H1 (cell line): ENCODE measurements around the gene PTH1R. TPM values are rescaled to one million over a fixed set of nuclear protein-coding genes. Genes with fewer than 3 reads are reported as not detected.
A peak's percentile ranks its signal among the peaks of the same experiment; 100 is the strongest.

Experiments
- CTCF ChIA-PET: fragments of 300-600 bp; sonication (Branson Sonifier 250); formaldehyde crosslinking; loops from one replicate; lab custom pipeline; 2021; ENCODE audit not compliant: partially characterized antibody; lab: Charles Lee
- POLR2A ChIA-PET: fragments of 300-600 bp; sonication (Branson Sonifier 250); formaldehyde crosslinking; loops from one replicate; lab custom pipeline; 2021; ENCODE audit warnings: inconsistent platforms; ENCODE audit not compliant: partially characterized antibody; lab: Charles Lee
- DNase-seq, 2 experiments: peaks; one replicate each; pipeline versions ENCODE4 v3.0.0 to v3.0.0-alpha.2; 2010 to 2022; ENCODE audit warnings: low spot score in 2 of 2, low read depth in 1 of 2, mixed read lengths in 1 of 2
- FAIRE-seq: peaks from 2 replicates; lab custom pipeline; 2011; peaks lifted over from hg19 to GRCh38; lab: Jason Lieb, UNC
- H2AFZ ChIP-seq: 2 replicates; pipeline ENCODE4 v1.8.1; 2012; ENCODE audit warnings: low read length, inconsistent platforms
- H2AK5ac ChIP-seq: 2 replicates; pipeline ENCODE4 v1.6.1; 2013; ENCODE audit warnings: low read depth, low read length
- H2BK120ac ChIP-seq: replicated peaks from 2 replicates; pipeline ENCODE3; 2013; ENCODE audit warnings: low read depth, low read length, inconsistent platforms
- H2BK12ac ChIP-seq: 2 replicates; pipeline ENCODE4 v1.6.1; 2013; ENCODE audit warnings: low read depth, low read length
- H2BK15ac ChIP-seq: 2 replicates; pipeline ENCODE4 v1.6.1; 2013; ENCODE audit warnings: low read length
- H2BK20ac ChIP-seq: 2 replicates; pipeline ENCODE4 v1.6.1; 2013; ENCODE audit warnings: low read length
- H2BK5ac ChIP-seq: 2 replicates; pipeline ENCODE4 v1.6.1; 2013; ENCODE audit warnings: low read depth, low read length
- H3K14ac ChIP-seq: 2 replicates; pipeline ENCODE4 v1.6.1; 2013; ENCODE audit warnings: inconsistent platforms; ENCODE audit not compliant: insufficient read length
- H3K18ac ChIP-seq: 2 replicates; pipeline ENCODE4 v1.6.1; 2013; ENCODE audit warnings: low read length; ENCODE audit errors: extremely low read depth
- H3K23ac ChIP-seq: 2 replicates; pipeline ENCODE4 v1.6.1; 2013; ENCODE audit warnings: inconsistent platforms; ENCODE audit not compliant: insufficient read length
- H3K23me2 ChIP-seq: 2 replicates; pipeline ENCODE4 v1.6.1; 2013; ENCODE audit warnings: low read depth, low read length
- H3K27ac ChIP-seq: 2 replicates; pipeline ENCODE4 v1.6.1; 2011; ENCODE audit warnings: low read depth, low read length, inconsistent platforms
- H3K27me3 ChIP-seq, 4 experiments: replicated peaks in 1 of 4; 1 replicate in 1 of 4; 2 replicates in 3 of 4; pipeline versions ENCODE4 v1.6.1 to v1.8.1; 2011 to 2013; ENCODE audit warnings: low read length in 3 of 4, mild to moderate bottlenecking in 3 of 4, inconsistent platforms in 2 of 4, mixed read lengths in 2 of 4, moderate library complexity in 1 of 4; ENCODE audit not compliant: control insufficient read depth in 3 of 4, insufficient read depth in 3 of 4; ENCODE audit errors: extremely low read depth in 1 of 4
- H3K36me3 ChIP-seq, 4 experiments: 2 replicates each; pipeline versions ENCODE4 v1.6.1 to v1.8.1; 2011 to 2013; ENCODE audit warnings: mild to moderate bottlenecking in 4 of 4, low read length in 3 of 4, moderate library complexity in 2 of 4, control low read depth in 1 of 4, inconsistent platforms in 1 of 4; ENCODE audit not compliant: insufficient read depth in 4 of 4, control insufficient read depth in 2 of 4
- H3K4ac ChIP-seq: replicated peaks from 2 replicates; pipeline ENCODE3; 2013; ENCODE audit warnings: low read length, low read depth, mixed read lengths, inconsistent platforms; ENCODE audit not compliant: insufficient read length
- H3K4me1 ChIP-seq, 4 experiments: replicated peaks in 1 of 4; 1 replicate in 1 of 4; 2 replicates in 3 of 4; pipeline versions ENCODE4 v1.6.1 to v1.8.1; 2011 to 2013; ENCODE audit warnings: low read length in 3 of 4, inconsistent platforms in 2 of 4, mixed read lengths in 1 of 4; ENCODE audit not compliant: insufficient read depth in 4 of 4, control insufficient read depth in 3 of 4
- H3K4me2 ChIP-seq, 2 experiments: 2 replicates each; pipeline versions ENCODE4 v1.6.1 to v1.8.1; 2011 to 2013; ENCODE audit warnings: low read depth in 2 of 2, low read length in 2 of 2, control low read depth in 1 of 2, inconsistent platforms in 1 of 2, mild to moderate bottlenecking in 1 of 2; ENCODE audit not compliant: insufficient read depth in 1 of 2
- H3K4me3 ChIP-seq, 4 experiments: fragments of 200-600, 300-600 bp in 1 of 4; sonication (generic), shearing (Covaris generic), sonication (Bioruptor Twin) in 1 of 4; 2 replicates each; pipeline versions ENCODE4 v1.5.1 to v1.8.1; 2011 to 2016; ENCODE audit warnings: low read length in 4 of 4, low read depth in 3 of 4, control low read depth in 2 of 4, inconsistent platforms in 2 of 4, mild to moderate bottlenecking in 2 of 4, mixed read lengths in 1 of 4, moderate library complexity in 1 of 4; ENCODE audit not compliant: insufficient read depth in 2 of 4; ENCODE audit errors: extremely low read depth in 1 of 4
- H3K56ac ChIP-seq: replicated peaks from 2 replicates; pipeline ENCODE3; 2013; ENCODE audit warnings: low read depth, mild to moderate bottlenecking, mixed read lengths, low read length, inconsistent platforms; ENCODE audit not compliant: insufficient read length
- H3K79me1 ChIP-seq: 2 replicates; pipeline ENCODE4 v1.6.1; 2013; ENCODE audit warnings: low read depth, low read length, control low read depth
- H3K79me2 ChIP-seq, 2 experiments: 2 replicates each; pipeline versions ENCODE4 v1.6.1 to v1.8.1; 2012 to 2013; ENCODE audit warnings: low read length in 2 of 2, mild to moderate bottlenecking in 2 of 2, inconsistent platforms in 1 of 2; ENCODE audit not compliant: insufficient read depth in 2 of 2, control insufficient read depth in 1 of 2
- H3K9ac ChIP-seq, 4 experiments: replicated peaks in 1 of 4; 1 replicate in 1 of 4; 2 replicates in 3 of 4; pipeline versions ENCODE4 v1.6.1 to v1.8.1; 2011 to 2013; ENCODE audit warnings: low read depth in 3 of 4, low read length in 3 of 4, control low read depth in 2 of 4, mild to moderate bottlenecking in 2 of 4, moderate library complexity in 2 of 4, inconsistent platforms in 1 of 4; ENCODE audit errors: extremely low read depth in 1 of 4
- H3K9me3 ChIP-seq, 2 experiments: 2 replicates each; pipeline versions ENCODE4 v1.6.1 to v1.8.1; 2012 to 2013; ENCODE audit warnings: mild to moderate bottlenecking in 2 of 2, moderate library complexity in 2 of 2, control low read depth in 1 of 2, inconsistent platforms in 1 of 2, low read depth in 1 of 2, low read length in 1 of 2, mixed read lengths in 1 of 2; ENCODE audit not compliant: insufficient read depth in 2 of 2
- H4K20me1 ChIP-seq, 2 experiments: replicated peaks in 1 of 2; 2 replicates each; pipeline versions ENCODE3 to v1.8.1; 2011 to 2013; ENCODE audit warnings: inconsistent platforms in 2 of 2, low read length in 2 of 2, mild to moderate bottlenecking in 1 of 2; ENCODE audit not compliant: insufficient read depth in 2 of 2, control insufficient read depth in 1 of 2
- H4K5ac ChIP-seq: 2 replicates; pipeline ENCODE4 v1.6.1; 2013; ENCODE audit warnings: low read length, low read depth, mixed read lengths, inconsistent platforms; ENCODE audit not compliant: insufficient read length
- H4K8ac ChIP-seq: 2 replicates; pipeline ENCODE4 v1.8.0; 2013; ENCODE audit warnings: mild to moderate bottlenecking, moderate library complexity, low read length, inconsistent platforms; ENCODE audit not compliant: insufficient read depth; ENCODE audit errors: extremely low read depth
- H4K91ac ChIP-seq: replicated peaks from 2 replicates; pipeline ENCODE3; 2013; ENCODE audit warnings: low read length, mixed read lengths, inconsistent platforms; ENCODE audit not compliant: insufficient read length
- JUND ChIP-seq: IDR thresholded peaks from 2 replicates; pipeline ENCODE4 v1.6.1; 2011; ENCODE audit warnings: mild to moderate bottlenecking, improper control_type of control experiment, low read length
- SP4 ChIP-seq: IDR thresholded peaks from 2 replicates; pipeline ENCODE4 v1.6.1; 2012; ENCODE audit warnings: low read length, inconsistent platforms
- WGBS, 2 experiments: shearing (Covaris generic) in 1 of 2; methylation state at CpG; one replicate each; pipeline versions ENCODE4 v1.1.6 to v1.1.7; 2013 to 2015; ENCODE audit warnings: low lambda C conversion rate in 2 of 2, mixed read lengths in 2 of 2, inconsistent platforms in 1 of 2, low coverage in 1 of 2, missing lambda C conversion rate in 1 of 2; ENCODE audit not compliant: insufficient replicate concordance in 2 of 2, insufficient coverage in 1 of 2, insufficient read length in 1 of 2; ENCODE audit errors: extremely low coverage in 1 of 2, missing lambda C conversion rate in 1 of 2; 5-methylcytosine and 5-hydroxymethylcytosine counted together
- polyA plus RNA-seq, 7 experiments: library from polyadenylated mRNA; depleted of rRNA in 3 of 7; stranded (reverse) in 5 of 7; unstranded in 2 of 7; fragments of >200 nt in 5 of 7; fragments of 200-250 nt in 2 of 7; gene quantifications; 1 replicate in 5 of 7; 2 replicates in 1 of 7; 4 replicates in 1 of 7; pipeline versions ENCODE4 v1.2.1 to v1.2.3, GENCODE V29; 2011 to 2013; ENCODE audit warnings: missing spikeins in 2 of 7, mixed read lengths in 2 of 7
- total RNA-seq: library from RNA; stranded (reverse); fragmentation: NEBNext Ultra II Directional; extraction: Animal tissue kit (Norgen Biotek cat#: 25700); gene quantifications from 2 replicates; pipeline ENCODE4 v1.2.1, GENCODE V29; 2021

Gene PTH1R
- total and polyA plus RNA-seq, 2 of the 8 experiments (the other 6 are each of a cell fraction or from before 2014, with no cell fraction given): 0.57 to 1.5 TPM

GRCh38 chr3:46885612-46886011 is 8.1 kb downstream of the PTH1R start:
- Histone ChIP-seq H3K4me2 (no peak overlapping the region; a peak in 1 of 4 replicates), H2AFZ (no peak overlapping the region), H3K36me3 (no peaks in the 10 kb centered on the region), H4K5ac (no peak overlapping the region), H3K23me2 (peaks cover 11% of the 10 kb centered on the region; the same call in 1 of the 2 replicates), H3K4ac (no peak overlapping the region), H4K20me1 (peaks cover 7 to 14% of the 10 kb centered on the region in 2 experiments), H4K91ac (no peak overlapping the region), H3K27me3 (peaks cover 44 to 79% (median 71%) of the 10 kb centered on the region in 4 experiments), H3K4me1 (peaks cover 0 to 18% (median 13%) of the 10 kb centered on the region in 4 experiments; a peak in 6 of 7 replicates), H3K4me3 (no peak overlapping the region), H2BK5ac (no peak overlapping the region), H2AK5ac (0 out of 2 replicates have a peak overlapping the region, but pooled peaks have one; percentile 65), H3K23ac (no peak overlapping the region), H3K18ac (no peak overlapping the region), H2BK12ac (no peak overlapping the region), H3K9me3 (no peaks in the 10 kb centered on the region), H2BK20ac (0 out of 2 replicates have a peak overlapping the region, but pooled peaks have one; percentile 32), H3K79me2 (no peaks in the 10 kb centered on the region), H4K8ac (no peak overlapping the region), H2BK15ac (no peak overlapping the region), H3K9ac (no peak overlapping the region), H3K14ac (no peak overlapping the region), H3K27ac (no peak overlapping the region), H3K56ac (no peak overlapping the region), H3K79me1 (no peaks in the 10 kb centered on the region), H2BK120ac (no peak overlapping the region)
- ChIA-PET CTCF (interaction anchor here (0.6 to 13.1 kb wide), 9 partner anchors 7 to 182 kb away, joined by 3 to 88 read pairs (median 7); no protein-coding TSS in a partner anchor), POLR2A (no interaction called here)
- 90% methylated on average over 3 of the region's 3 CpGs; no CpG with 5 or more reads in 1 of the 2 experiments for WGBS, 2 experiments
- FAIRE-seq (no peak), DNase-seq (no peak)
- TF ChIP-seq SP4: no peak
- no peak for TF ChIP-seq JUND
